Measurements from ENCODE around the gene BRWD1. TPM values are rescaled to one million over a fixed set of nuclear protein-coding genes. Genes with fewer than 3 reads are reported as not detected.

BRWD1 gene
- total and polyA plus RNA-seq, 12 donors = 11.1 to 81.1 (median 37.6) TPM

GRCh38 chr21:39296891-39297290 is 16.5 kb downstream of the BRWD1 start:
- intact Hi-C loops (cut with DNase I) = no loop called here
- H3K36me3 ChIP-seq (replicated peaks in 1 of 2) = peaks cover 0 to 56% of the 10 kb centered on the region in 2 donors
- no peaks in the 10 kb centered on the region for H3K4me1 ChIP-seq (replicated peaks in 1 of 2)
- no peaks in the 10 kb centered on the region for H3K9me3 ChIP-seq (replicated peaks in 1 of 3)
- H3K27me3 ChIP-seq = no peaks in the 10 kb centered on the region
- 89 to 93% (median 91%) methylated on average over 2 of the region's 2 CpGs for WGBS, 4 donors
- TF ChIP-seq CTCF (IDR thresholded peaks at IDR 0.05) (no peak), POLR2A (IDR thresholded peaks at IDR 0.05) (no peak)
- no peak overlapping the region for H3K4me3 ChIP-seq
- no peak overlapping the region for H3K27ac ChIP-seq
- no peak for DNase-seq

GRCh38 chr21:39288987-39289386 is 24.4 kb downstream of the BRWD1 start:
- peaks cover 0 to 56% of the 10 kb centered on the region in 2 donors for H3K36me3 ChIP-seq (replicated peaks in 1 of 2)
- H3K27ac ChIP-seq = no peak overlapping the region
- no peaks in the 10 kb centered on the region for H3K27me3 ChIP-seq
- H3K4me3 ChIP-seq = no peak overlapping the region
- DNase-seq = no peak
- peaks cover 0 to 11% of the 10 kb centered on the region in 2 donors for H3K4me1 ChIP-seq (replicated peaks in 1 of 2)
- WGBS, 4 donors = 96 to 100% (median 100%) methylated on average over 1 of the region's 1 CpG
- intact Hi-C loops (cut with DNase I) = no loop called here
- no peaks in the 10 kb centered on the region for H3K9me3 ChIP-seq (replicated peaks in 1 of 3)
- TF ChIP-seq POLR2A (IDR thresholded peaks at IDR 0.05) (no peak), CTCF (IDR thresholded peaks at IDR 0.05) (no peak)

- H3K27ac ChIP-seq = no peak overlapping the region
- DNase-seq = no peak
- 92 to 99% (median 97%) methylated on average over 6 of the region's 6 CpGs for WGBS, 4 donors
- no peaks in the 10 kb centered on the region for H3K9me3 ChIP-seq (replicated peaks in 1 of 3)
- H3K4me3 ChIP-seq = no peak overlapping the region
- peaks cover 0 to 35% of the 10 kb centered on the region in 2 donors for H3K36me3 ChIP-seq (replicated peaks in 1 of 2)
- H3K4me1 ChIP-seq (replicated peaks in 1 of 2) = no peaks in the 10 kb centered on the region
- intact Hi-C loops (cut with DNase I) = no loop called here
- H3K27me3 ChIP-seq = no peaks in the 10 kb centered on the region
- TF ChIP-seq POLR2A (IDR thresholded peaks at IDR 0.05) = no peak
- no peak for TF ChIP-seq CTCF (IDR thresholded peaks at IDR 0.05)
These were observed 30.5 kb downstream of the BRWD1 start for GRCh38 chr21:39282911-39283310.

- no peaks in the 10 kb centered on the region for H3K4me1 ChIP-seq (replicated peaks in 1 of 2)
- H3K9me3 ChIP-seq (replicated peaks in 1 of 3) = no peaks in the 10 kb centered on the region
- TF ChIP-seq CTCF (IDR thresholded peaks at IDR 0.05) = no peak
- TF ChIP-seq POLR2A (IDR thresholded peaks at IDR 0.05) = no peak
- H3K27ac ChIP-seq = no peak overlapping the region
- H3K27me3 ChIP-seq = no peaks in the 10 kb centered on the region
- intact Hi-C loops (cut with DNase I) = no loop called here
- 91 to 94% (median 92%) methylated on average over 6 of the region's 6 CpGs for WGBS, 4 donors
- no peak overlapping the region for H3K4me3 ChIP-seq
- H3K36me3 ChIP-seq (replicated peaks in 1 of 2) = peaks cover 0 to 35% of the 10 kb centered on the region in 2 donors
- DNase-seq = no peak
These were observed 31.6 kb downstream of the BRWD1 start for GRCh38 chr21:39281853-39282252.
